HEK293T (cell line): ENCODE results near the gene NINJ1.

Experiments
- ARNT ChIP-seq: fragments of 450-650 bp; IDR thresholded peaks from 2 replicates; pipeline ENCODE4 v1.6.1; 2017; ENCODE audit warnings: mild to moderate bottlenecking
- BHLHE40 ChIP-seq: fragments of 450-650 bp; IDR thresholded peaks from 2 replicates; pipeline ENCODE4 v1.6.1; 2016; ENCODE audit warnings: mild to moderate bottlenecking, moderate library complexity, borderline replicate concordance
- FOXK2 ChIP-seq: fragments of 450-650 bp; IDR thresholded peaks from 2 replicates; pipeline ENCODE4 v1.6.1; 2016; ENCODE audit warnings: mild to moderate bottlenecking
- HDGF ChIP-seq: fragments of 450-650 bp; IDR thresholded peaks from 2 replicates; pipeline ENCODE4 v1.6.1; 2017; ENCODE audit warnings: antibody characterized with exemption, borderline replicate concordance
- L3MBTL2 ChIP-seq: fragments of 450-650 bp; conservative IDR thresholded peaks from 2 replicates; pipeline ENCODE4 v1.6.1; 2016; ENCODE audit warnings: mild to moderate bottlenecking
- PKNOX1 ChIP-seq: fragments of 450-650 bp; IDR thresholded peaks from 2 replicates; pipeline ENCODE4 v1.6.1; 2016
- SP1 ChIP-seq: fragments of 450-650 bp; IDR thresholded peaks from 2 replicates; pipeline ENCODE4 v1.6.1; 2017
- TARDBP ChIP-seq: fragments of 450-650 bp; IDR thresholded peaks from 2 replicates; pipeline ENCODE4 v1.6.1; 2016
- ZNF384 ChIP-seq: fragments of 450-650 bp; IDR thresholded peaks from 2 replicates; pipeline ENCODE4 v1.6.1; 2016

GRCh38 chr9:93123561-93124283 lies 10.3 kb downstream of the NINJ1 start:
- TF ChIP-seq SP1, result no peak
- TF ChIP-seq L3MBTL2, result no peak
- TF ChIP-seq PKNOX1, result no peak
- TF ChIP-seq HDGF, result no peak
- no peak for TF ChIP-seq FOXK2
- no peak for TF ChIP-seq BHLHE40
- TF ChIP-seq ZNF384, result no peak
- no peak for TF ChIP-seq ARNT
- no peak for TF ChIP-seq TARDBP
